Femur (tissue), 1 donor: ENCODE measurements around the gene C5.
"Not testable (repeated sequence)": the region's sequence is repeated elsewhere in the genome, so short reads cannot be mapped to it uniquely, and the experiment has no call there.

ENCODE experiments used
- DNase-seq: peaks from one replicate; pipeline ENCODE4 v3.0.0-alpha.2; 2017

C5 gene

DNA sequence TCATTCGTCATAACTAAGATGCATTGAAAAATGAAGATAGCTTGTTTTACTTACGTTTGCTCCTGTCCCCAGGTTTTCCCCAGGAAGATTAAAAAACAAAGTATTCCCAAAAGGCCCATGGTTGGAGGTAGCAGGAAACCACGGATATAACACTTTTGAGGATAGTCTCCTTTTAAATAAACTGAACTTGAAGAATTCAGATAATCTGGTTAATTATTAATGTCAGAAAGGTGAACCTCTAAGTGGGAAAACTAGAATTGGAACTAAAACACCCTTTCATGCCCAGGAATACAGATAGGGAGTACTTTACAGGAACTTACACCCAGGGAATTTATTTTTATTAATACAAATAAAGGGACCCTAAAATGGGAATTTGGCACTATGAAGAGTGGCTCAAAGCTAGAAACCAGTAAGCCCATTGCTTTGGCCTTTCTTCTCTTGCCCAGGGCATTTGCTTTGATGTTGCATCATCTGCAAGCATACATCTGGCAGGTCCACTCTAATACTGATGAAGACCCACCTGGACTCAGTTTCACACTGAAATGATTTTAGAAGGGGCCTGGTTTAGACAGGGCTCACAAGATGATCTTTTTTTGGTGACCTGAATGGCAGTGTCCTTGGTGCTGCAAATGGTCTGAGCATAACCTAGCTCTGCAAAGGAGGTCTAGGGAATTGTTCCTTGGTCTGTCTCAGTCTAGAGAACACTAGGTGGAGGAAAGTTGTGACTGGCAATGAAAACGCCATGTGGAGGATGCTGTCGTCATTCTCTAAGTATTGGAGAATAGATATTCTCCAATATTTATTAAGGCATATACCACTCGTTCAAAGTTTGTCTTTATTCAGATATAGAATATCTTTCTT lies at the start of gene C5:
Gene C5 (minus strand): TSS at position 148 of the 861 bp plus-strand sequence. CDS start 29 bp downstream, at position 119.
- no peak for DNase-seq

DNA sequence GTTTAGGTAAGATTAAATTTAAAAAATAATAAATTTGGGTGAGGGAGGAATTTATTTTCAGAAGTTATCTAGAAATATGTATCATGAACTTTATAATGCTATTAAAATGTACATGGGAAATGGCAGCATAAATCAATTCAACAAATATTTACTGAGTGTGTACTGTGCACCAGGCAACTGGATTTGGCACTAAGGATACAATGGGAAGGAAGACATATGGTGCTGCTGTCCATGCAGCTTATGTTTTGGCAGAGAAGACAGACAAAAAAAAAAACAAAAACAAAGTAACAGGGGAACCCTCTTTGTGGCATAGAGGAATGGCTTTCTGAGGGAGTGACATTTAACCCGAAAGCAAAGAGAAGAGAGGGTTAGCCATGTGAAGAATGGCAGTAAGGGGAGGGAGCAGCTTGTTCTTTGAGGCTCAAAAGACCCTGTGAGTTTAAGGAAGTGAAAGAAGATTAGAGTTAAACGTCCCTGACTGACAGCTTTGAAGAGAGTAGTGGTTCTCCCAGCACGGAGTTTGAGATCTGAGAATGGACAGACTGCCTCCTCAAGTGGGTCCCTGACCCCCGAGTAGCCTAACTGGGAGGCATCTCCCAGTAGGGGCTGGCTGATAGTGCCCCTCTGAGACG lies 48.6 kb upstream of the C5 start:
- DNase-seq: no peak

- no peak for DNase-seq
These were observed 45.0 kb upstream of the C5 start for GRCh38 chr9:121095057-121095456.

DNA sequence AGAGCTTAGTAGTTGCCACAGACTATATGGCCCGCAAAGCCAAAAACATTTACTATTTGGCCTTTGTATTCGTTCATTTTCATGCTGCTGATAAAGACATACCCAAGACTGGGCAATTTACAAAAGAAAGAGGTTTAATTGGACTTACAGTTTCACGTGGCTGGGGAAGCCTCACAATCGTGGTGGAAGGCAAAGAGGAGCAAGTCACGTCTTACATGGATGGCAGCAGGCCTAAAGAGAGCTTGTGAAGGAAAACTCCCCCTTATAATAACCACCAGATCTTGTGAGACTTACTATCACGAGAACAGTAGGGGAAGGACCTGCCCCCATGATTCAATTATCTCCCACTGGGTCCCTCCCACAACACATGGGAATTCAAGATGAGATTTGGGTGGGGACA lies 40.7 kb upstream of the C5 start:
- not testable (repeated sequence) for DNase-seq

GRCh38 chr9:121088576-121088975 lies 38.5 kb upstream of the C5 start:
- no peak for DNase-seq

DNA sequence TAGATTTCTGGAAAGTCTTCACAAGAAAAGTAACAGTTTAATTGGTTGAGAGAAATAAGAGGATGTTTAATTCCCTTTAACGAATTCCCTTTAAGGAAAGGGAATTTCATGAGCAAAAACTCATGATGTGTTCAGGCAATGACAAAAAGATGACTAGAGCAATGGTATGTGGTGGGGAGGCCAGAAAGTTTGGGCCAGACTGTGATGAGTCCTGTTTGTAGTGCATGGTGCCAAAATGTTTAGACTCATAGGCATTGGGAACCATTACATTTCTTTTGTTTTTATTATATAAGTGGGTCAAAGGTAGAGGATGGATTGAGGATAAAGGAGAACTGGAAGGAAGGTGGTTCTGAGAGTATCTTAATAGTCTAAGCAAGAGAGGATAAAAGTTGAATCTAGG lies 35.6 kb upstream of the C5 start:
- no peak for DNase-seq

DNA sequence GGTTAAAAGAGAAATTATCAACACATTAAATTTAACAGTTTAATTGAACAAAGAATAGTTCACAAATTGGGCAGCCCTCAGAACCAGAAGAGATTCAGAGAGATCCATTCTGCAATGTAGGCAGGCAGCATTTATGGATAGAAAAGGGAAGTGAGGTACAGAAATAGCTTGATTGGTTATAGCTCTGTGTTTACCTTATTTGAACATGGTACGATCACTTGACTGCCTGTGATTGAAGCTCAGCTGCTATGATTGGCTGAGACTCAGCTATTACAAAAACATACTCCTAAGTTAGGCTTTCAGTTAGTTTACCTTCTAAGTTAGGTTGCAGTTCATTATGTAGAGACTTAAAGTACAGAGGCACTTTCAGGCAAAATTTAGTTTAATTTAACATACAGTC lies 32.0 kb upstream of the C5 start:
- no peak for DNase-seq

DNA sequence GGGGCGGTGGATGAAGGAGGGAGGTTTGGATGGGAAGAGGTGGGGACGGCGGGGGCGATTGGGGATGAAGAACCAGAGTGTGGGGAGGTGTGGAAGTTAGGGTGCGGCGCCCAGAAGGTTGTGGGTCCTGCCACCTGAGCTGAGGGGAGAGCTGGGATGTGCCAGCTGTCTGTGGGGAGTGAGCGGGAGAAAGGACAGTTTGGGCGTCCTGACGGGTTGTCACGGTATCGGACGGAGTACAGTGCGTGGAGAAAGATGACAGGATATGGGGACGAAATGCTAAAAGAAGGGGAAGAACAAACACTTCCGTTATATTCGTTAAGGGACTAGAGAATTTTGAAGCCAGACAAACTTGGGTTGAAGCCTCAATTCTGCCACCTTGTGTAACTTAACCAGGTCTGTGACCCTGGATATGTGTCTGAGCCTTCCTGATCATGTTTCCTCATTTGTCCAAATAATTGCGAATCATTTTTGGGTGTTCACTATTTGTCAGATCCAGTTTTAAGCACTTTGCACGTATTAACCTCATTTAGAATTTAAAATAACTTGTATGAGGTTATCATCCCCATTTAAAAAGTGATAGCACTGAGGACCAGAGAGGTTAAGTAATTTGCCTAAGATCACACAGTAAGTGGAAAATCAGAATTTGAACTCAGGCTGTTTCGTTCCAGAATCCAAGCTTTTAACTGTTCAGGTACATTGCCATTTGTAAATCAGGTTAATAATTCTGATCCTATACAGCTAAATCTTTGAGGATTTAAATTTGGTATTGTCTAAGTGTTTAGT lies 25.4 kb upstream of the C5 start:
- no peak for DNase-seq

- DNase-seq: peak; percentile 96
These were observed 24.5 kb upstream of the C5 start, which contains the start of gene CNTRL for GRCh38 chr9:121074370-121075250. CNTRL (plus strand) TSS chr9:121074955; CDS start chr9:121088327, 13,372 bp downstream.

GRCh38 chr9:121073038-121073437 lies 23.0 kb upstream of the C5 start:
- DNase-seq: peak; percentile 90

- DNase-seq: peak; percentile 34
These were observed 21.8 kb upstream of the C5 start for GRCh38 chr9:121071756-121072421.

- no peak for DNase-seq
These were observed 21.3 kb upstream of the C5 start for GRCh38 chr9:121071370-121071755.

- DNase-seq: no peak
These were observed 19.3 kb upstream of the C5 start for GRCh38 chr9:121069396-121069795.

DNA sequence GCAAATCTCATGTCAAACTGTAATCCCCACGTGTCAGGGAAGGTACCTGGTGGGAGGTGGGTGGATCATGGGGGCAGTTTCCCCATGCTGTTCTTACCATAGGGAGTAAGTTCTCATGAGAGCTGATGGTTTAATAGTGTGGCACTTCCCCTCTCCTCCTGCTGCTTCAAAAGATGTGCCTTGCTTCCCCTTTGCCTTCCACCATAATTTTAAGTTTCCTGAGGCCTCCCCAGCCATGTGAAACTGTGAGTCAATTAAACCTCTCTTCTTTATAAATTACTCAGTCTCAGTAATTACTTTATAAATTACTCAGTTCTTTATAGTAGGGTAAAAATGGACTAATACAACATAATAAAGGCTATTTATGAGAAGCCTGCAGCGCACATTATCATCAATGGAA lies 17.6 kb upstream of the C5 start:
- no peak for DNase-seq

DNA sequence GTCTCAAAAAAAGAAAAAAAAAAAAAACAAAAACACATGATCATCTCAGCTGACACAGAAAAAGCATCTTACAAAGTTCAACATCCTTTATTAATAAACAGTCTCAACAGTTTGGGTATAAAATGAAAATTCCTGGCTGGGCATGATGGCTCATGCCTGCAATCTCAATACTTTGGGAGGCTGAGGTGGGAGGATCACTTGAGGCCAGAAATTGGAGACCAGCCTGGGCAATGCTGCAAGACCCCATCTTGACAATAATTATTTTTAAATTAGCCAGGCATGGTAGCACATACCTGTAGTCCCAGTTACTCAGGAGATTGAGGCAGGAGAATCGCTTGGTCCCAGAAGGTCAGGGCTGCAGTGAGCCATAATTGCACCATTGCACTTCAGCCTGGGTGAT lies 16.8 kb upstream of the C5 start:
- no peak for DNase-seq

- DNase-seq: no peak
These were observed 10.0 kb upstream of the C5 start for GRCh38 chr9:121059998-121060636.

- DNase-seq: no peak
These were observed 9.4 kb upstream of the C5 start for GRCh38 chr9:121059513-121059912.

DNA sequence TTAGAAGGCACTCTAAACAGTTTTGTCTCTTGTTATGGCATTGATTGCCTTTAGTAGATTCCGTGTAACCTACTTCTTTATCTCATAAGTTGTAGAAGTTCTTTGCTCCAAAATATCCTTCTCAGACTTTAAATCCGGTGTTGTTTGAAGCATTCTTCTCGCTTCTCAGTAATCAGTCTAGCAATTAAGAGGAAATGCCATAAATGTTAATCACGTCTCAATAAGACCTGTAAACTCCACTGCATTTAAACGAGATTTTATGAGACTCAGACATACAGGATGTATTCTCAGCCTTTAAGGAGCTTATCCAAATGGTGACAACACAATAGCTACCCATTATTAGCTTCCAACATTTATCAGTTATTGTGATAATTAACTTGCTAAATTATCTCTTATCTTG lies 7.7 kb upstream of the C5 start:
- no peak for DNase-seq

- no peak for DNase-seq
These were observed 5.6 kb upstream of the C5 start for GRCh38 chr9:121055642-121056143.

DNA sequence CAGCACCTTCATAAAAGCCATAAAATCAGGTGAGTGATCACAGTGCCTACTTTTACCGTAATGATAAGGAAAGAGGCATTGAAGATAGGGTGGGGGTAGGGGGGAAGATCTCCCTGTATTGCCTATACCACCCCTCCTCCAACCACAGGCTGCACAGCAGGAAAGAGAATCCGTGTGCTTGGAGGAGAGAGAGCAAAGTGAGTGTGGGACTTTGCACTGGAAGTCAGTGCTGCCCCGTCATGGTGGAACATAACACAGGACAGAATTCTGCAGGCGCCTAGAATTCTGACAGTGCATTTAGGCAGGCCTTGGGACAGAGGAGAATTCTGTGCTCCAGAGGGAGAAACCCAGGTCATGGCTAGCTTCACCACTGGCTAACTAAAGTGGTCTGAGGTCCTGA lies 3.5 kb upstream of the C5 start:
- DNase-seq: no peak

- no peak for DNase-seq
These were observed 1.5 kb downstream of the C5 start for GRCh38 chr9:121048618-121049017.
